GM12801 (cell line): ENCODE results near the gene KCNG4.

Experiments used
- CTCF ChIP-seq: IDR thresholded peaks from one replicate; pipeline ENCODE4 v1.5.1; 2011; ENCODE audit warnings: control low read depth; ENCODE audit not compliant: insufficient read length; ENCODE audit errors: extremely low read depth

Gene KCNG4

GRCh38 chr16:84226026-84226425 lies 13.8 kb downstream of the KCNG4 start:
- TF ChIP-seq CTCF = no peak

- no peak for TF ChIP-seq CTCF
These were observed 14.2 kb downstream of the KCNG4 start for GRCh38 chr16:84225571-84225970.

GRCh38 chr16:84225126-84225525 lies 14.7 kb downstream of the KCNG4 start:
- no peak for TF ChIP-seq CTCF

GRCh38 chr16:84224554-84224953 lies 15.3 kb downstream of the KCNG4 start:
- TF ChIP-seq CTCF = no peak

GRCh38 chr16:84223456-84223855 lies 16.4 kb downstream of the KCNG4 start:
- no peak for TF ChIP-seq CTCF

GRCh38 chr16:84220851-84221250 lies 19.0 kb downstream of the KCNG4 start:
- no peak for TF ChIP-seq CTCF

GRCh38 chr16:84218956-84219355 lies 20.9 kb downstream of the KCNG4 start:
- no peak for TF ChIP-seq CTCF
